Neural crest cell (in vitro differentiated cells): Measurements from ENCODE around the gene ALG1. TPM values are rescaled to one million over a fixed set of nuclear protein-coding genes. Genes with fewer than 3 reads are reported as not detected.

Experiments
- DNase-seq: peaks from one replicate; pipeline ENCODE4 v3.0.0; 2021; ENCODE audit warnings: low read depth, mixed read lengths, low spot score
- H3K27ac Mint-ChIP-seq: one replicate; pipeline ENCODE4 v1.8.0; 2021; ENCODE audit warnings: mild to moderate bottlenecking, mixed read lengths; ENCODE audit not compliant: unreplicated experiment
- H3K27me3 Mint-ChIP-seq: 2 replicates; pipeline ENCODE4 v1.8.0; 2021; ENCODE audit warnings: low read depth, mild to moderate bottlenecking, mixed read lengths
- H3K36me3 Mint-ChIP-seq: 2 replicates; pipeline ENCODE4 v1.8.0; 2021; ENCODE audit warnings: low read depth, mild to moderate bottlenecking, mixed read lengths
- H3K4me1 Mint-ChIP-seq: 2 replicates; pipeline ENCODE4 v1.8.0; 2021; ENCODE audit warnings: mixed read lengths
- H3K4me3 Mint-ChIP-seq: one replicate; pipeline ENCODE4 v1.8.0; 2021; ENCODE audit warnings: mild to moderate bottlenecking, mixed read lengths
- H3K9me3 Mint-ChIP-seq: 2 replicates; pipeline ENCODE4 v1.8.0; 2021; ENCODE audit warnings: mixed read lengths
- total RNA-seq: library from RNA; stranded (reverse); gene quantifications from 2 replicates; pipeline ENCODE4 v1.2.1, GENCODE V29; 2021
- TF ChIP-seq, protein P1 (sequence below): fragments of 200-600 bp; sonication (generic); conservative IDR thresholded peaks from 2 replicates; pipeline ENCODE4 v1.5.0; 2021; ENCODE audit warnings: antibody characterized with exemption, mild to moderate bottlenecking

The ALG1 gene
- total RNA-seq, 1 donor from 2014 or later, result 23.2 TPM

DNA sequence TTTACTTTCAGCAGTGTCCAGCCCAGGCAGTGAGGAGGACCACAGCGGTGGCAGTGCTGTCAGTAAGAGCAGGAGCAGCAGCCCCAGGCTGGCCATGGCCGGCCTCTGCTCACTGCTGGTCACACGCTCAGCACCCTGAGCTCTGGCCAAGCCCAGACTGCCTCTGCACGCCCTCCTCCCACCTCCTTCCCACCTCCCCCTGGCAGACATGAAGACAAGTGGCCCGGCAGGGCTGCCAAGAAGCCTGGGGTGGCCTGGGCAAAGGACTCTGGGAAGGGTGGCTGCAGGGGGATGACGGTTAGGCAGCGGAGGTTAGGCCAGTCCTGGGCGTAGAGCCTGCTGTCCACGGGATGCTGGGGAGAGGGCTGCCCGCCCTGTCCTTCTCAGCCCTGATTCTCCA lies 5.8 kb upstream of the ALG1 start, which contains the start of gene C16orf89:
Gene C16orf89 (minus strand): TSS at position 144 of the 400 bp plus-strand sequence. CDS start 48 bp downstream, at position 96.
- no peak within 1 kb of the TSS for H3K27ac Mint-ChIP-seq
- TF ChIP-seq, protein P1, sequence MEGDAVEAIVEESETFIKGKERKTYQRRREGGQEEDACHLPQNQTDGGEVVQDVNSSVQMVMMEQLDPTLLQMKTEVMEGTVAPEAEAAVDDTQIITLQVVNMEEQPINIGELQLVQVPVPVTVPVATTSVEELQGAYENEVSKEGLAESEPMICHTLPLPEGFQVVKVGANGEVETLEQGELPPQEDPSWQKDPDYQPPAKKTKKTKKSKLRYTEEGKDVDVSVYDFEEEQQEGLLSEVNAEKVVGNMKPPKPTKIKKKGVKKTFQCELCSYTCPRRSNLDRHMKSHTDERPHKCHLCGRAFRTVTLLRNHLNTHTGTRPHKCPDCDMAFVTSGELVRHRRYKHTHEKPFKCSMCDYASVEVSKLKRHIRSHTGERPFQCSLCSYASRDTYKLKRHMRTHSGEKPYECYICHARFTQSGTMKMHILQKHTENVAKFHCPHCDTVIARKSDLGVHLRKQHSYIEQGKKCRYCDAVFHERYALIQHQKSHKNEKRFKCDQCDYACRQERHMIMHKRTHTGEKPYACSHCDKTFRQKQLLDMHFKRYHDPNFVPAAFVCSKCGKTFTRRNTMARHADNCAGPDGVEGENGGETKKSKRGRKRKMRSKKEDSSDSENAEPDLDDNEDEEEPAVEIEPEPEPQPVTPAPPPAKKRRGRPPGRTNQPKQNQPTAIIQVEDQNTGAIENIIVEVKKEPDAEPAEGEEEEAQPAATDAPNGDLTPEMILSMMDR, result no peak
- no peaks in the 10 kb centered on the region for H3K4me1 Mint-ChIP-seq
- peaks cover 47% of the 10 kb centered on the region for H3K27me3 Mint-ChIP-seq
- no peaks in the 10 kb centered on the region for H3K36me3 Mint-ChIP-seq
- DNase-seq, result no peak
- H3K4me3 Mint-ChIP-seq, result no peak within 1 kb of the TSS
- H3K9me3 Mint-ChIP-seq, result no peaks in the 10 kb centered on the region

DNA sequence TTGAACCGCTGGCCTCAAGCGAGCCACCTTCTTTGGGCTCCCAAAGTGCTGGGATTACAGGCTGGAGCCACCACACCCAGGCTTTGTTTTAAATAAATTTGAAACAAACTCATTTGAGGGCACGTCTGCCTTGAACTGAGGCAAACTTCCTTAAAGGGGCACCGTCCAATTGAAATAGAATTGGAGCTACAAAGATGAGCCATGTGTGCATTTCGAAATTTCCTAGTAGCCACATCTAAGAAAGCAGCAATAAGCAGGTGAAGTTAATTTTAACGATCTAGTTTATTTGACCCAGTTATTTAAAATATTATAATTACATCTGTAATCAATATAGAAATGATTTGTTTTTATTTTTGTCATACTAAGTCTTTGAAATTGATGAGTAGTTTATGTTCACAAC lies 5.1 kb upstream of the ALG1 start:
- Mint-ChIP-seq H3K36me3 (no peaks in the 10 kb centered on the region), H3K4me3 (no peak overlapping the region), H3K27ac (no peak overlapping the region), H3K9me3 (no peaks in the 10 kb centered on the region), H3K4me1 (no peaks in the 10 kb centered on the region), H3K27me3 (peaks cover 45% of the 10 kb centered on the region)
- DNase-seq, result no peak
- TF ChIP-seq, protein P1, result no peak

DNA sequence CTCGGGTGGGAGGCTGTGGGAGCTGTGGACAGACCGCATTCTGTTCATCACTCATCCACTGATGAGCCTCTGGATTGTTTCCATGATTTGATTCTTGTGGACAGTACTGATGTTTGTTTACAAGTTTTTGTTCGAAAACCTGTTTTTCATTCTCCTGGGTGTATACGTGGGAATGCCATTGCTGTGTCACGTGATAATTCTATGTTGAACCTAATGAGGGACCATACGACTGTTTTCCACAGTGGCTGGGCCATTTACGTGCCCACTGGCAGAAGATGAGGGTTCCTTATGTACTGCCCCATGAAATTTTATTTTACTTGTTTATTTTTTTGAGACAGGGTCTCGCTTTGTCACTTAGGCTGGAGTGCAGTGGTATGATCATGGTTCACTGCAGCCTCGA lies 2.6 kb upstream of the ALG1 start:
- Mint-ChIP-seq H3K36me3 (no peaks in the 10 kb centered on the region), H3K27me3 (peaks cover 30% of the 10 kb centered on the region), H3K4me3 (no peak overlapping the region), H3K4me1 (peaks cover 13% of the 10 kb centered on the region), H3K9me3 (no peaks in the 10 kb centered on the region), H3K27ac (no peak overlapping the region)
- DNase-seq, result no peak
- TF ChIP-seq, protein P1, result no peak

DNA sequence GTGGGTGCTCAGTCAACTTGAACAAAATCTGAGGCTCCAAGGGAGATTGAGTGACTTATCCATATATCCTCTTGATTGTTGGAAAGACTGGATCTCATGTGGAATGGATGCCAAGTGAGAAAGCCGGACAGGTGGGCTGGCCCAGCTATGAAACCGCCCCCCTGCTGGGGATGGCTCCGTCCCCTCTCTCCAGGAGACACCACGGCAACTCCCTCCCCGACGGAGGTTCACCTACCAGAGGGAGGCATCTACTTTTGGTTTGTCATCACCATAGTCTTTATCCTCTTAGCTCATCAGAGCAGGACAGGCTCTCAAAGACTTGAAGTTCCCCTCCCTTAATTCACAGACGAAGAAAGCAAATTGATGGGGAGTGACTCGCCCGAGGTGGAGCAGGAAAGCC lies 1.8 kb upstream of the ALG1 start:
- peak overlapping the region; percentile 98 for H3K4me3 Mint-ChIP-seq
- H3K27me3 Mint-ChIP-seq, result peaks cover 26% of the 10 kb centered on the region
- TF ChIP-seq, protein P1, result no peak
- no peak for DNase-seq
- no peaks in the 10 kb centered on the region for H3K36me3 Mint-ChIP-seq
- no peaks in the 10 kb centered on the region for H3K9me3 Mint-ChIP-seq
- H3K27ac Mint-ChIP-seq, result no peak overlapping the region
- H3K4me1 Mint-ChIP-seq, result peaks cover 13% of the 10 kb centered on the region

DNA sequence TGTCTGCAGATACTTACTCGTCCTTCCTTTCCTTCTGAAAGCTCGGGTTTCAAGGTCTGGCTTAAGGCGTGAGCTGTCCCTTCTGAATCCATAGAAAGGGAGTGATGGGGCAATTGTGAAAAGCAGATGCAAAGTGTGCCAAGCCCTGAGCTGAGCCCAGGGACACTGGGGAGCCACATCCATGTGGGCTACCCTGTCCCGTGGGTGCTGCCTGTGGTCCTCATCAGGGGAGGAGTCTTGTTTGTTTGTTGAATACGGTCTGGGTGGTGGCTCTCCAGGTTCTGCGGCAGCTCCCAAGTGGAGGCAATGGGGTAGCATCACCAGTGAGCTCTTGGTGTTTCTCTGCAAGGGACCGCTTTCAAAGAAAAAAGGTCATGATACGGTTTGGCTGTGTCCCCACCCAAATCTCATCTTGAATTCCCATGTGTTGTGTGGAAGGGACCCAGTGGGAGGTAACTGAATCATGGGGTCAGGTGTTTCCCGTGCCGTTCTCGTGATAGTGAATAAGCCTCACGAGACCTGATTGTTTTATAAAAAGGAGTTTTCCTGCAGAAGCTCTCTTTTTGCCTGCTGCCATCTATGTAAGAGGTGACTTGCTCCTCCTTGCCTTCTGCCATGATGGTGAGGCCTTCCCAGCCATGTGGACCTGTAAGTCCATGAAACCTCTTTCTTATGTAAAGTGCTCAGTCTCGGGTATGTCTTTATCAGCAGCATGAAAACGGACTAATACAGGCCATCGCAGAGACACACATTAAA lies 1.0 kb upstream of the ALG1 start:
- TF ChIP-seq, protein P1, result no peak
- Mint-ChIP-seq H3K9me3 (no peaks in the 10 kb centered on the region), H3K4me3 (peak overlapping the region; percentile 98), H3K36me3 (peaks cover 2% of the 10 kb centered on the region), H3K27me3 (peaks cover 19% of the 10 kb centered on the region), H3K27ac (no peak overlapping the region), H3K4me1 (peaks cover 13% of the 10 kb centered on the region)
- no peak for DNase-seq
